ENCODE results near the gene LTA.

LTA gene

GRCh38 chr6:31556307-31556706 is 15.8 kb upstream of the LTA start (continued):
- TF ChIP-seq, protein P1, sequence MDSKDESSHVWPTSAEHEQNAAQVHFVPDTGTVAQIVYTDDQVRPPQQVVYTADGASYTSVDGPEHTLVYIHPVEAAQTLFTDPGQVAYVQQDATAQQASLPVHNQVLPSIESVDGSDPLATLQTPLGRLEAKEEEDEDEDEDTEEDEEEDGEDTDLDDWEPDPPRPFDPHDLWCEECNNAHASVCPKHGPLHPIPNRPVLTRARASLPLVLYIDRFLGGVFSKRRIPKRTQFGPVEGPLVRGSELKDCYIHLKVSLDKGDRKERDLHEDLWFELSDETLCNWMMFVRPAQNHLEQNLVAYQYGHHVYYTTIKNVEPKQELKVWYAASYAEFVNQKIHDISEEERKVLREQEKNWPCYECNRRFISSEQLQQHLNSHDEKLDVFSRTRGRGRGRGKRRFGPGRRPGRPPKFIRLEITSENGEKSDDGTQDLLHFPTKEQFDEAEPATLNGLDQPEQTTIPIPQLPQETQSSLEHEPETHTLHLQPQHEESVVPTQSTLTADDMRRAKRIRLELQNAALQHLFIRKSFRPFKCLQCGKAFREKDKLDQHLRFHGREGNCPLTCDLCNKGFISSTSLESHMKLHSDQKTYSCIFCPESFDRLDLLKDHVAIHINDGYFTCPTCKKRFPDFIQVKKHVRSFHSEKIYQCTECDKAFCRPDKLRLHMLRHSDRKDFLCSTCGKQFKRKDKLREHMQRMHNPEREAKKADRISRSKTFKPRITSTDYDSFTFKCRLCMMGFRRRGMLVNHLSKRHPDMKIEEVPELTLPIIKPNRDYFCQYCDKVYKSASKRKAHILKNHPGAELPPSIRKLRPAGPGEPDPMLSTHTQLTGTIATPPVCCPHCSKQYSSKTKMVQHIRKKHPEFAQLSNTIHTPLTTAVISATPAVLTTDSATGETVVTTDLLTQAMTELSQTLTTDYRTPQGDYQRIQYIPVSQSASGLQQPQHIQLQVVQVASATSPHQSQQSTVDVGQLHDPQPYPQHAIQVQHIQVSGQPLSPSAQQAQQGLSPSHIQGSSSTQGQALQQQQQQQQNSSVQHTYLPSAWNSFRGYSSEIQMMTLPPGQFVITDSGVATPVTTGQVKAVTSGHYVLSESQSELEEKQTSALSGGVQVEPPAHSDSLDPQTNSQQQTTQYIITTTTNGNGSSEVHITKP (tag by site-specific recombination; IDR thresholded peaks at IDR 0.05) = no peak
- no peak for TF ChIP-seq ZSCAN4 (tag by site-specific recombination; IDR thresholded peaks at IDR 0.05)
- no peak for TF ChIP-seq ZNF518A (tag by site-specific recombination; conservative IDR thresholded peaks at IDR 0.05; ENCODE audit: low read depth)
- no peak for TF ChIP-seq AEBP2 (tag by site-specific recombination; IDR thresholded peaks at IDR 0.05; ENCODE audit: borderline replicate concordance)
- TF ChIP-seq HIC1 (tag by site-specific recombination; IDR thresholded peaks at IDR 0.05) = no peak
- TF ChIP-seq IKZF3 (tag by site-specific recombination; IDR thresholded peaks at IDR 0.05) = no peak
- TF ChIP-seq YY1 (tag by site-specific recombination; IDR thresholded peaks at IDR 0.05) = no peak
- TF ChIP-seq, protein P2, sequence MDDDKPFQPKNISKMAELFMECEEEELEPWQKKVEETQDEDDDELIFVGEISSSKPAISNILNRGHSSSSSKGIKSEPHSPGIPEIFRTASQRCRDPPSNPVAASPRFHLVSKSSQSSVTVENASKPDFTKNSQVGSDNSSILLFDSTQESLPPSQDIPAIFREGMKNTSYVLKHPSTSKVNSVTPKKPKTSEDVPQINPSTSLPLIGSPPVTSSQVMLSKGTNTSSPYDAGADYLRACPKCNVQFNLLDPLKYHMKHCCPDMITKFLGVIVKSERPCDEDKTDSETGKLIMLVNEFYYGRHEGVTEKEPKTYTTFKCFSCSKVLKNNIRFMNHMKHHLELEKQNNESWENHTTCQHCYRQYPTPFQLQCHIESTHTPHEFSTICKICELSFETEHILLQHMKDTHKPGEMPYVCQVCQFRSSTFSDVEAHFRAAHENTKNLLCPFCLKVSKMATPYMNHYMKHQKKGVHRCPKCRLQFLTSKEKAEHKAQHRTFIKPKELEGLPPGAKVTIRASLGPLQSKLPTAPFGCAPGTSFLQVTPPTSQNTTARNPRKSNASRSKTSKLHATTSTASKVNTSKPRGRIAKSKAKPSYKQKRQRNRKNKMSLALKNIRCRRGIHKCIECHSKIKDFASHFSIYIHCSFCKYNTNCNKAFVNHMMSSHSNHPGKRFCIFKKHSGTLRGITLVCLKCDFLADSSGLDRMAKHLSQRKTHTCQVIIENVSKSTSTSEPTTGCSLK (tag by site-specific recombination; IDR thresholded peaks at IDR 0.05) = no peak
- TF ChIP-seq ZNF677 (tag by site-specific recombination; IDR thresholded peaks at IDR 0.05) = no peak
